GM12891 (cell line): ENCODE measurements around the gene FARP1.

Source experiments
- POLR2A ChIP-seq: IDR thresholded peaks from 2 replicates; pipeline ENCODE4 v1.6.1; 2011; ENCODE audit warnings: low read depth, low read length, control low read depth
- TAF1 ChIP-seq: IDR thresholded peaks from 2 replicates; pipeline ENCODE4 v1.6.1; 2011; ENCODE audit warnings: low read depth, low read length, control low read depth

GRCh38 chr13:98103942-98104880, 38.7 kb upstream of the FARP1 start:
- TF ChIP-seq POLR2A (no peak), TAF1 (no peak)
